Activated CD4-positive, alpha-beta T cell treated with anti-CD3 and anti-CD28 coated beads, Interleukin-2, amount 10 ng/mL, durations not matched to agents 24 days and 14 days (primary cell): Measurements from ENCODE around the gene CLIC3. TPM values are rescaled to one million over a fixed set of nuclear protein-coding genes. Genes with fewer than 3 reads are reported as not detected.

ENCODE experiments used
- DNase-seq: peaks from one replicate; pipeline ENCODE4 v3.0.0; 2022
- H3K27ac Mint-ChIP-seq: one replicate; pipeline ENCODE4 v1.8.0; 2022; ENCODE audit warnings: mild to moderate bottlenecking, mixed read lengths
- H3K27me3 Mint-ChIP-seq: one replicate; pipeline ENCODE4 v1.8.0; 2022; ENCODE audit warnings: mixed read lengths
- H3K36me3 Mint-ChIP-seq: one replicate; pipeline ENCODE4 v1.8.0; 2022; ENCODE audit warnings: low read depth, mild to moderate bottlenecking, mixed read lengths
- H3K4me1 Mint-ChIP-seq: one replicate; pipeline ENCODE4 v1.8.0; 2021; ENCODE audit warnings: mixed read lengths
- H3K4me3 Mint-ChIP-seq: one replicate; pipeline ENCODE4 v1.8.0; 2022; ENCODE audit warnings: mild to moderate bottlenecking, moderate library complexity, mixed read lengths
- H3K9me3 Mint-ChIP-seq: one replicate; pipeline ENCODE4 v1.8.0; 2021; ENCODE audit warnings: mixed read lengths
- intact Hi-C: fragments of 100-400 bp; cut with micrococcal nuclease; formaldehyde crosslinking; loops from one replicate; pipeline ENCODE4 v1.15.1; 2023
- total RNA-seq: library from RNA; stranded (reverse); gene quantifications from 2 replicates; pipeline ENCODE4 v1.2.3, GENCODE V29; 2022

The CLIC3 gene
- total RNA-seq, 1 donor from 2014 or later: not detected

GRCh38 chr9:136981588-136982231 is 14.7 kb downstream of the CLIC3 start:
- Mint-ChIP-seq H3K27me3 (peaks cover 19% of the 10 kb centered on the region), H3K9me3 (no peaks in the 10 kb centered on the region), H3K4me3 (no peak overlapping the region), H3K27ac (no peak overlapping the region), H3K36me3 (no peaks in the 10 kb centered on the region), H3K4me1 (no peaks in the 10 kb centered on the region)
- no peak for DNase-seq
- intact Hi-C loops: no loop called here

GRCh38 chr9:136980669-136981478 is 15.5 kb downstream of the CLIC3 start:
- H3K27me3 Mint-ChIP-seq: peaks cover 13% of the 10 kb centered on the region
- no peaks in the 10 kb centered on the region for H3K9me3 Mint-ChIP-seq
- no peak overlapping the region for H3K4me3 Mint-ChIP-seq
- H3K36me3 Mint-ChIP-seq: no peaks in the 10 kb centered on the region
- no peak for DNase-seq
- peaks cover 2% of the 10 kb centered on the region for H3K4me1 Mint-ChIP-seq
- H3K27ac Mint-ChIP-seq: no peak overlapping the region
- intact Hi-C loops: no loop called here

- H3K4me1 Mint-ChIP-seq: peaks cover 6% of the 10 kb centered on the region
- no peak overlapping the region for H3K4me3 Mint-ChIP-seq
- H3K27me3 Mint-ChIP-seq: peaks cover 16% of the 10 kb centered on the region
- no peak for DNase-seq
- peak overlapping the region; percentile 48 for H3K27ac Mint-ChIP-seq
- intact Hi-C loops: loop anchor here (2.0 to 10.0 kb wide), 2 partner anchors 13 to 175 kb away; partner anchors contain the start of gene PAXX
- no peaks in the 10 kb centered on the region for H3K36me3 Mint-ChIP-seq
- H3K9me3 Mint-ChIP-seq: no peaks in the 10 kb centered on the region
Measured at GRCh38 chr9:136979769-136980587, 16.4 kb downstream of the CLIC3 start.

DNA sequence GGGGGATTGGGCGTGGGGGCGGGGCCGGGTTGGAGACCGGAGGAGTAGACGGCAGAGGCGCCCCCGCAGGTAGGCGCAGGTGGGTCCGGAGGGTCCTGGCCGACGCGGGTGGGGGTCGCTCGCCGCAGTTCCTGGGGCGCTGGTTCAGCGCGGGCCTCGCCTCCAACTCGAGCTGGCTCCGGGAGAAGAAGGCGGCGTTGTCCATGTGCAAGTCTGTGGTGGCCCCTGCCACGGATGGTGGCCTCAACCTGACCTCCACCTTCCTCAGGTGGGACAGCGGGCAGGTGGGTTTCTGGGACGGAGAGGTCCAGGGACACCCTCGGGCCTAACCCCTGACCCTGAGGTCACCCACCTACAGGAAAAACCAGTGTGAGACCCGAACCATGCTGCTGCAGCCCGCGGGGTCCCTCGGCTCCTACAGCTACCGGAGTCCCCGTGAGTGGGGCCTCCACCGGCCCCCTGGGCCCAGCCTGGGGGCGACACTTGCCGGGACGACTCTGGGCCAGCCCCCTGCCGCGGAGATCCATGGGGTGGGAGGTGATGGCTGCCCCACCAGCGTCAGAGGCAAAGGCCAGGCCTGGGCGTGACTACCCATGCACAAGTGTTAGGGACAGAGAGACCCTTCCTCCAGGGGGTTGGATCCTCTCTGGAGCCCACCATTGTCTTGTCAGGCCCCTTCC is 17.4 kb downstream of the CLIC3 start:
- H3K4me1 Mint-ChIP-seq: peaks cover 7% of the 10 kb centered on the region

DNA sequence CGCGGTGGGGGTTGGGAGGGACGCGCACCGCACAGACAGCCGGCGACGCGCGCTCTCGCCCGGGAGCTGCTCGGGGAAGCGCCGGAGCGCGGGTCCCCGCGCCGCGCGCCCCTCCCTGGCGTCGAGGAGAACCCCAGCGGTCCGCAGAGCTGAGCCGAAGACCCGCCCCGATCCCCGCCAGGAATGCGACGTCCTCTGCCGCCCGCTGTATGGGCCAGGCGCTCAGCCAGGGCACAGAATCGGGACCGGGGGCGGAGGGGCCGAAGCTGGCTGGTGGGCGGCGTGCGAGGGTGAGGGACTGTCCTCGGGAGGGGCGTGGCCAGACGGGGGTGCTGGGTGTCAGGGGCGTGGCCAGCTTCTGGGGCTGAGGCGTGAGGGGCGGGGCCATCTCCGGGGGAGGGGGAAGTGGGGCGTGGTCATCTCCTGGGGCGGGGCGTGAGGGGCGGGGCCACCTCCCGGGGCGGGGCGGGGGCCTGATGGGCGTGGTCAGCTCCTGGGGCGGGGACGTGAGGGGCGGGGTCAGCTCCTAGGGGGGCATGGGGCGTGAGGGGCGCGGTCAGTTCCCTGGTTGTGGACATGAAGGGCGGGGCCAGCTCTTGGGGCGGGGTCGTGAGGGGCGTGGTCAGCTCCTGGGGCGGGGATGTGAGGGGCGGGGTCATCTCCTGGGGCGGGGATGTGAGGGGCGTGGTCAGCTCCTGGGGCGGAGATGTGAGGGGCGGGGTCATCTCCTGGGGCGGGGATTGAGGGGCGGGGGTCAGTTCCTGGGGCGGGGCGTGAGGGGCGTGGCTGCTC is 18.1 kb downstream of the CLIC3 start:
- Mint-ChIP-seq H3K4me1 (peaks cover 7% of the 10 kb centered on the region), H3K27me3 (peaks cover 5% of the 10 kb centered on the region), H3K9me3 (no peaks in the 10 kb centered on the region), H3K4me3 (no peak overlapping the region), H3K27ac (no peak overlapping the region), H3K36me3 (no peaks in the 10 kb centered on the region)
- DNase-seq: peak; percentile 91
- intact Hi-C loops: loop anchor here (2.0 to 10.0 kb wide), 2 partner anchors 15 to 177 kb away; partner anchors contain the start of gene PAXX

More for the DNA sequence above, 17.4 kb downstream of the CLIC3 start:
- no peaks in the 10 kb centered on the region for H3K36me3 Mint-ChIP-seq
- intact Hi-C loops: loop anchor here (2.0 to 10.0 kb wide), 2 partner anchors 14 to 176 kb away; partner anchors contain the start of gene PAXX
- H3K9me3 Mint-ChIP-seq: no peaks in the 10 kb centered on the region
- H3K27ac Mint-ChIP-seq: no peak overlapping the region
- no peak overlapping the region for H3K4me3 Mint-ChIP-seq
- DNase-seq: no peak
- H3K27me3 Mint-ChIP-seq: peaks cover 9% of the 10 kb centered on the region

- intact Hi-C loops: loop anchor here (2.0 to 10.0 kb wide), 2 partner anchors 15 to 177 kb away; partner anchors contain the start of gene PAXX
- Mint-ChIP-seq H3K36me3 (no peaks in the 10 kb centered on the region), H3K4me1 (peaks cover 7% of the 10 kb centered on the region), H3K27ac (no peak overlapping the region), H3K9me3 (no peaks in the 10 kb centered on the region), H3K27me3 (peaks cover 5% of the 10 kb centered on the region), H3K4me3 (no peak overlapping the region)
- DNase-seq: no peak
Measured at GRCh38 chr9:136977649-136978072, 18.7 kb downstream of the CLIC3 start.

DNA sequence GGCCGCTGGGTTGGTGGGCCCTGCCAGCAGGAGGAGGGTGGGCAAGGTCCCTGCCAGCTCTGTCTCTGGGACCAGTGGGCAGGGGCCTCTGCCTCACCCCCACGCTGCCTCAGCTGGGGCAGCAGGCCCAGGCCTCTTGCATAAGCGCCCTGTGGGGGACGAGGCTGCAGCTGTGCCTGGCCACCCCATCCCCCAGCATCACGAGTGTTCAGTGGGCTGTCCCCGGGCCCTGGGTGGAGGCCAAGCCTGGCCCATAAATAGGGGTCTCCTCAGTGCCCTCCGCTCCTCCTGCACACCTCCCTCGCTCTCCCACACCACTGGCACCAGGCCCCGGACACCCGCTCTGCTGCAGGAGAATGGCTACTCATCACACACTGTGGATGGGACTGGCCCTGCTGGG is 19.1 kb downstream of the CLIC3 start, which contains the start of gene PTGDS:
Gene PTGDS, plus strand, starts transcription at position 282 of the 400 bp plus-strand sequence. Its CDS starts 75 bp downstream, at position 357.
- DNase-seq: no peak
- no peaks in the 10 kb centered on the region for H3K36me3 Mint-ChIP-seq
- intact Hi-C loops: loop anchor here (10.0 kb wide), 1 partner anchor 178 kb away; no protein-coding TSS in a partner anchor
- H3K27me3 Mint-ChIP-seq: peaks cover 5% of the 10 kb centered on the region
- H3K9me3 Mint-ChIP-seq: no peaks in the 10 kb centered on the region
- H3K4me3 Mint-ChIP-seq: peak within 1 kb of the TSS; percentile 35
- H3K4me1 Mint-ChIP-seq: peaks cover 7% of the 10 kb centered on the region
- H3K27ac Mint-ChIP-seq: no peak within 1 kb of the TSS

DNA sequence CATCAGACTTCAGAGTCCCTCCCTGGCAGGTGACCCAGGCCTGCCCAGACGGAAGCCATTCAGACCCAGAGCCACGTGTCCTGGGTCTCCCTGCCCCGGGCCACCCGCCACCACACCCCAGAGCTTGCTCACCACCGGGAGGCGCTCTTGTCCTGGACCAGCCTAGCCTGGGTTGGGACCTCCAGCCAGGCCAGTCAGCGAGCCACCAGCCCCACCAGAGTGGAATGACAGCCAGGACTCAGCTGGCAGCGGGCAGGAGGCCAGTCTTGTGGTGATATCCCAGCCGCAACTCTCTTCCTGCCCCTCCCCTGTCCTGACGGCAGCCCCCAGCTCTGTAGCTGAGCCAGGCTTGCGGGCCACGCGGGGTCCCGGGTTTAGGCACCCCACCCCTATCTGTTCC is 20.7 kb downstream of the CLIC3 start:
- no peaks in the 10 kb centered on the region for H3K9me3 Mint-ChIP-seq
- intact Hi-C loops: loop anchor here (10.0 kb wide), 1 partner anchor 179 kb away; no protein-coding TSS in a partner anchor
- peak overlapping the region; percentile 16 for H3K4me3 Mint-ChIP-seq
- no peaks in the 10 kb centered on the region for H3K36me3 Mint-ChIP-seq
- peaks cover 5% of the 10 kb centered on the region for H3K27me3 Mint-ChIP-seq
- peak; percentile 76 for DNase-seq
- no peak overlapping the region for H3K27ac Mint-ChIP-seq
- H3K4me1 Mint-ChIP-seq: peaks cover 7% of the 10 kb centered on the region

DNA sequence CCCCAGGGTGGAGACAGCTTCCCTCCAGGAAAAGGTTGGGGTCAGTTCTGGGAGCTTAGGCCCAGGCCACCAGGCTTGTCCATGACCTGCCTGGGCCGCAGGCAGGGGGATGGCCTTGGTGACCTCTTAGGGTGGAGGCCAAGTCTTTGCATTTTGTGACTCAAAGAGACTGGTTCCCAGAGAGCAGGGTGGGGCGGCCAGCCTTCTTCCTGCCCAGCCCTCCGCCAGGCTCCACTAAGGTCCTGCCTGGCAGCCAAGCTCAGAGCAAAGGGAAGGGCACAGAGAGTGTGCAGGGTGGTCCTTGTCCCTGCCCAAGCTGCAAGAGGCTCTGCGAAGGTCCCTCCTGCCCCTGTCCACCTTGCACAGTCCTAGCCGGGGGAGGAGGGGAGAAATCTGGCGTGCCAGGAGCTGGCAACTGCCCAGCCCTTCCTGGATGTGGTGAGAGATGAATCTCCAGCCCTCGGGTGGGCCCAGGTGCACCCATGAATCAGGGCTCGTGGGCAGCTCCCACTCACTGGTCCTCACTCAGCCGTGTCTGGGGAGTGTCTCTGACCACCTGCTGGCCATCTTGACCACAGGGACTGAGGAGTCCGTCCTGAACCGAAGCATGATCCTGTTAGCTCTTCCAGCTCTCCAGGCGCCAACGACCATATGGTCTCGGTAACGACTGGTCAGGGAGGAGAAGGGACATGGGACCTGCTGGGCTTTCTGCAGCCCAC is 21.4 kb downstream of the CLIC3 start:
- H3K36me3 Mint-ChIP-seq: no peaks in the 10 kb centered on the region
- intact Hi-C loops: loop anchor here (10.0 kb wide), 1 partner anchor 180 kb away; no protein-coding TSS in a partner anchor
- no peak overlapping the region for H3K27ac Mint-ChIP-seq
- DNase-seq: no peak
- H3K4me1 Mint-ChIP-seq: peaks cover 7% of the 10 kb centered on the region
- H3K4me3 Mint-ChIP-seq: peak overlapping the region; percentile 16
- H3K9me3 Mint-ChIP-seq: no peaks in the 10 kb centered on the region
- H3K27me3 Mint-ChIP-seq: peaks cover 5% of the 10 kb centered on the region

DNA sequence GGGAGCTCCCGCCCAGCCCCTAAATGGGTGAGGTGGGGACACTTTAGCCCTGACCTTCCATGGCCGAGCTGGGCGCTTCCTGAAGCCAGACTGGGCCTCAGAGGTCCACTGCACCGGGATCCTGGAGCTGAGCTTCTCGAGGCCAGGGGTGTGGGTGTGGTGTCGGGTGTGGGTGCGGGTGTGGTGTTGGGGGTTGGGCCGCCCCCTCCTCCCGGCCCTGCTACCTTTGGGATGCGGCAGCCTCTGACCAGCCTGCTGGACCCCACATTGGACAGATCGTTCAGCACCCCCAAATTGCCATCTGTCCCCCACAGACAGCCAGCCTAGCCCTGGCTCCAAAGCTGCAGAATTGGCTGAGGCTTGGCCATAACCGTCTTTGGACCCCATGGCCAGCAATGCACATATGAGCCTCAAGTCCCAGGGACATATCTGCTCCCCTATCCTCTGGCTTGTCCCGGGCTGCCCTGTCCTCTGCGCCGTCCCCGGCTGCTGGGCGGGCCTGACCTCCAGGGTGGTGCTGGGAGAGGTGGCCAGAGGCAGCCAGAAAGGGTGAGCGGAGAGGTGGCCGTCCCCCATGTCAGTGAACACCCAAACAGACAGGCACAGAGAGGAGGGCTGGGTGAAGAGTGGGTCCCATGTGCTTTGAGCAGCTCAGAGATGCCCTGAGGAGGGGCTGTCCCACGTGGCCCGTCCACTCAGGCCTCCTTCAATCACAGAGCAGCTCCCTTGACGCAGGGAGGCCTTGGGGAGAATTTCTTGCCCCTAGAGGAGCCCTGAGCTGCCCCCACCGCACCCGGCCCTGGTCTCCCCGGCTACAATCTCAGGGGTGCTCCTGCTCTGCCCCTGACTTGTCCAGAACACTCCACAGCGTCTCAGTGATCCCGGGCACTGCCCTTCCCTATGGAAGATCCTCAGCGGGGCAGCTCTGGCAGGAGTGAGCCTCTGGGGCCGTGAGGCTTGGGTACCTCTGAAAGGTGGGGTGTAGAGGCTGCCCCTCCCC is 22.4 kb downstream of the CLIC3 start:
- Mint-ChIP-seq H3K36me3 (no peaks in the 10 kb centered on the region), H3K9me3 (no peaks in the 10 kb centered on the region), H3K27me3 (peaks cover 5% of the 10 kb centered on the region), H3K27ac (no peak overlapping the region), H3K4me1 (peaks cover 7% of the 10 kb centered on the region), H3K4me3 (no peak overlapping the region)
- intact Hi-C loops: loop anchor here (10.0 kb wide), 1 partner anchor 181 kb away; no protein-coding TSS in a partner anchor
- no peak for DNase-seq

- Mint-ChIP-seq H3K36me3 (no peaks in the 10 kb centered on the region), H3K9me3 (no peaks in the 10 kb centered on the region), H3K27me3 (peaks cover 5% of the 10 kb centered on the region), H3K4me1 (peaks cover 7% of the 10 kb centered on the region), H3K27ac (no peak overlapping the region), H3K4me3 (no peak overlapping the region)
- intact Hi-C loops: loop anchor here (10.0 kb wide), 1 partner anchor 182 kb away; no protein-coding TSS in a partner anchor
- DNase-seq: no peak
Measured at GRCh38 chr9:136972743-136973142, 23.6 kb downstream of the CLIC3 start.
